Mammary microvascular endothelial cell (primary cell): Measurements from ENCODE around the gene CCDC121. TPM values are rescaled to one million over a fixed set of nuclear protein-coding genes. Genes with fewer than 3 reads are reported as not detected.

Experiments used
- total RNA-seq: library from RNA; depleted of rRNA; stranded (reverse); fragments of >200 nt; gene quantifications from 2 replicates; pipeline ENCODE4 v1.2.3, GENCODE V29; 2015

The CCDC121 gene, protein sequence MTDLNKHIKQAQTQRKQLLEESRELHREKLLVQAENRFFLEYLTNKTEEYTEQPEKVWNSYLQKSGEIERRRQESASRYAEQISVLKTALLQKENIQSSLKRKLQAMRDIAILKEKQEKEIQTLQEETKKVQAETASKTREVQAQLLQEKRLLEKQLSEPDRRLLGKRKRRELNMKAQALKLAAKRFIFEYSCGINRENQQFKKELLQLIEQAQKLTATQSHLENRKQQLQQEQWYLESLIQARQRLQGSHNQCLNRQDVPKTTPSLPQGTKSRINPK
- 0.87 and 1.8 TPM in 2 replicates for total RNA-seq

DNA sequence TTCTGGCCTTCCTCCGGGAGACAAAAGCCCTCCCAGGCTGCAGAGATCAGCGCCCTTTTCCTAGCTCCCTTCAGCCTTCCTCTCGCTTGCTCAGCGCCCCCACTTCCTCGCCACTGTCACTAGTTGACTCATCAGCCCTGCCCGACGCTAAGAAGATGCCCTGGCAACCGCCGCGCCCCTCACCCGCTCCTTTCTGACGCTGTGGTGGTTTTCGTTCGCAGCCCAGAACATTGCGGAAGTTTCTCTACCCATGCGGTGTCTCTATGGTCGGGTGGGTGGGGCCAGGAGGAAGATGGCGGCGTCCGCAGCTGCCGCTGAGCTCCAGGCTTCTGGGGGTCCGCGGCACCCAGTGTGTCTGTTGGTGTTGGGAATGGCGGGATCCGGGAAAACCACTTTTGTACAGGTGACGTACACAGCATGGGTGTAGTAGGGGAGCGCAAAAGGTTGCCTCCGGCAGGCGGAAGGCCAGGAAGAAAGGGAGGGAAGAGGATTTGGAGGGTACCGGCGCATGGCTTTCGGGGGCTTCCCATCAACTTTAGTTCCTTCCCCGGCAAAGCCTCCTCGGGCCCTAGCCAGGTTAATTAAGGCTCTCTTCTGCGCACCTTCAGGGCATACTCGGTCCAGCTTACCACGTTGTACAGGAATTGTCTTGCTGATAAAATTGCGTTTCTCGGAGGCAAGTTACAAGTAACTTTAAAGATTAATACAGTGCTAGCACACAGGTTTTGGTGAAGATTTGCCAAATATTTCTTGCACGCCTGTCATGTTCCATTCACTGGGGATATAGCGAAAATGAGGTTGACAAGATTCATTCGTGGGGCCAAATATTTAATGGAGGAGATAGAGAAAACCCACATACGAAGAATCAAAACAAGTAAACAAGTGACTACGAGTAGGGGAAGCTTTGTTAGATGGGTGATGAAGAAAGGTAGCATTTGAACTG, at the start of gene CCDC121, which contains the start of gene GPN1:
Gene CCDC121 (minus strand): TSS at position 246 of the 943 bp plus-strand sequence. CDS start 1,213 bp downstream, outside the sequence.
Gene GPN1 (plus strand): TSS at position 284 of the 943 bp plus-strand sequence. CDS start 9 bp downstream, at position 293.

DNA sequence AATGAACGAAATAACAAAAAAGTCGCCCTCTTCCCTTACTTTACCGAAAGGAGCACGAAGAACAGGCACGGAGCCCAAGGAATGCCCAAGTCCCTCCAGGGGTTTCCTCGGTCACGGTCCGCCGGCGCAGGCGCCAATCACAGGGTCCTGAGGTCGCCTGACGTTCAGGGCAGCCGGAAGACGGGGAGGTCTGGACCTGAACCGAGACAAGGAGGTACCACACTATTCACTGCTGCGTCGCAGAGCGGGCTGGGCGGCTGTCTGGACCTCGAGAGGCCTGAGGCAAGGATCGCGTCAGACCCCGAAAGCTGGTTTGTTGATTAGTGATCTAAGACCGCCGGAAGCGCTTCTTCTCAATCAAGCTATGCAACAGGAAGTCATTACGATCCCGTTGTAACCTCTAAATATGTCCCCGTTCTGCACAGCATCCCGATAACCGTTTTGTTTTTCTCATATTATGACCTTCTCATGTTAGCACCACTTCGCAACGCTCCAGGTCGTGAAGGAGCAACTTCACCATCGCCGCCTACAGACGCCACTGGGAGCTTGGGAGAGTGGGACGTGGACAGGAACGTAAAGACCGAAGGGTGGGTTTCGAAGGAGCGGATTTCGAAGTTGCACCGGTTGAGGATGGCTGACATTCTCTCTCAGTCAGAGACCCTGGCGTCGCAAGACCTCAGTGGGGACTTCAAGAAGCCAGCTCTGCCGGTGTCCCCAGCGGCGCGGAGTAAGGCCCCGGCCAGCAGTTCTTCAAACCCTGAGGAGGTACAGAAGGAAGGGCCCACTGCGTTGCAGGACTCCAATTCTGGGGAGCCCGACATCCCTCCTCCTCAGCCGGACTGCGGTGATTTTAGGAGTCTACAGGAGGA, 34.7 kb upstream of the CCDC121 start, which contains the start of the genes SLC4A1AP and SUPT7L:
Gene SLC4A1AP (plus strand): TSS at position 605 of the 869 bp plus-strand sequence. CDS start 26 bp downstream, at position 631.
Gene SUPT7L (minus strand): TSS at position 330 of the 869 bp plus-strand sequence. CDS start 1,422 bp downstream, outside the sequence.

DNA sequence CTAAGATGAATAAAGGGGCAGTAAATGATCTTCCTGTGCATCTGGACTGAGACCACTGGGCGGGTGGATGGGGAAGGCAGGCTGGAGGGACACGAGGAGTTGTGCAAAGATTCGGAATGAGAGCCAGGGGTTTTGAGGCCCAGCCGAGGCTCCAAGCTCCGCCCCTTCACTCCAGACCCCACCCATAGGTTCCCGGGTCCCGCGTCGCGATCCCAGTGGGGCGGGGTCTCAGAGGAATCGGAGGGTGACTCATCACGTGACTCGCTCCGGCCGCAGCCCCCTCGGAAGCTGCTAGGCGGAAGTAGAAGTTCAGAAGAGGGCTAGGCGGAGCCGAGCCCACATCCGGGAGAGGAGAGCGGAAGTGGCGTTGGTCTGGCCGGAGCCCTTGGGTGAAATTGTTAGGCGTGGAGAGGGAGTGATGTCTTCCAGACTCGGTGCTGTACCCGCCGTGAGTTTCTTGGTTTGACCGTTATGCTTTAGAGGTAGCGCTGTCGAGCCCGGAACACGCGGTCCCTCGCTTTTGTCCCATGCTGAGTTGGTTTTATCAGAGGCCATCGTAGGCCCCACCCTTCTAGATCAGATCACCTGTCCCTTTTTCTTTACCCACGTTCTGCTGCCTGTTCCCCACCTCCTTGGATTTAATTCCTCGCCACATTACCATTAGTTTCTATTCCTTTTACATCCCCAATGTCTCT, 46.0 kb downstream of the CCDC121 start, which contains the start of gene ZNF512:
Gene ZNF512 (plus strand): TSS at position 348 of the 695 bp plus-strand sequence. CDS start 71 bp downstream, at position 419.

Other genes with a start within 250 kb of the CCDC121 start
- 6.8 and 8.6 TPM in 2 replicates for gene ZNF513, start 248.3 kb downstream of the CCDC121 start, total RNA-seq
- 121 and 134 TPM in 2 replicates for gene PPM1G, start 219.4 kb downstream of the CCDC121 start, total RNA-seq
- 105 and 115 TPM in 2 replicates for gene NRBP1, start 200.4 kb downstream of the CCDC121 start, total RNA-seq
- not detected in 2 replicates for gene KRTCAP3, start 186.6 kb downstream of the CCDC121 start, total RNA-seq
- gene IFT172, start 139.3 kb downstream of the CCDC121 start, total RNA-seq = 17.4 and 17.9 TPM in 2 replicates
- 15.9 and 20.3 TPM in 2 replicates for gene FNDC4, start 133.8 kb downstream of the CCDC121 start, total RNA-seq
- 0.34 and 3.7 TPM in 2 replicates for gene GCKR, start 132.2 kb downstream of the CCDC121 start, total RNA-seq
- 23.4 and 29.4 TPM in 2 replicates for gene ZNF512, start 46.0 kb downstream of the CCDC121 start, total RNA-seq
- 37.6 and 42.6 TPM in 2 replicates for gene GPN1, start within 50 bp of the CCDC121 start, total RNA-seq
- 16.2 and 19.6 TPM in 2 replicates for gene SUPT7L, start 34.6 kb upstream of the CCDC121 start, total RNA-seq
- 28.3 and 29.7 TPM in 2 replicates for gene SLC4A1AP, start 34.9 kb upstream of the CCDC121 start, total RNA-seq
- 153 and 175 TPM in 2 replicates for gene MRPL33, start 142.7 kb upstream of the CCDC121 start, total RNA-seq